Measurements from ENCODE around the gene KAZN. TPM values are rescaled to one million over a fixed set of nuclear protein-coding genes. Genes with fewer than 3 reads are reported as not detected.

The KAZN gene
- polyA plus RNA-seq, 1 of the 3 experiments (the other 2 are of a cell fraction) = 6.8 TPM

DNA sequence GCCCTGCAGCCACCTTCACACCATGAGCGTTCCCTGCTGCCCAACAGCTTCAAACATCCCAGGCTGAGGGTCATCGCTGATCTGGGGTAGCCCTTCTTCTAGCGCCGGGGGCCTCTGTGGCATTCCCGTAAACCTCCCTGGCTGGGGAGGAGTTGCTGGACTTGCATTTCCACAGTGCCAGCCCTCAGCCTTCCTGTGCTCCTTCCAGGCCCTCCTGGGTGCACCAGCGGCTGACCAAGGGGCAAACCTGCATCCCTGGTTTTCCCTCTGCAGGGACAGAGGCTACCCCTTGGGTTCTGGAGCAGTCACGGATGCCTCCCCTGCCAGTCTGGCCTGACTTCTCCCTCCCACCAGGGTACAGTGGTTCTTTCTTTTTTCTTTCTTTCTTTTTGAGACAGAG lies 336.4 kb downstream of the KAZN start:
- H3F3A ChIP-seq (replicated peaks; ENCODE audit: insufficient read depth) = no peaks in the 10 kb centered on the region
- H3K9me2 ChIP-seq = no peaks in the 10 kb centered on the region
- ChIA-PET CTCF (no interaction called here), POLR2A (no interaction called here)
- peaks cover 0 to 21% of the 10 kb centered on the region in 2 experiments; a peak in 1 of 4 replicates for H3K4me1 ChIP-seq (ENCODE audit: control insufficient read depth in 1 of 2, insufficient read depth in 2 of 2, low read depth in 1 of 2, low read length in 1 of 2)
- no peak overlapping the region for H3K4me2 ChIP-seq
- H3K4me3 ChIP-seq (ENCODE audit: low read depth in 2 of 2, low read length in 1 of 2) = no peak overlapping the region
- H3K36me3 ChIP-seq (replicated peaks in 1 of 2; ENCODE audit: control insufficient read depth in 1 of 2, insufficient read depth in 2 of 2, low read length in 1 of 2) = no peaks in the 10 kb centered on the region
- H3K27me3 ChIP-seq (ENCODE audit: insufficient read depth) = no peaks in the 10 kb centered on the region
- no peaks in the 10 kb centered on the region for H3K9me3 ChIP-seq
- no peak overlapping the region for H3K9ac ChIP-seq
- WGBS (ENCODE audit: low lambda C conversion rate) = 100% methylated on average over 5 of the region's 7 CpGs
- H3K79me2 ChIP-seq (ENCODE audit: insufficient read depth) = peaks cover 30% of the 10 kb centered on the region
- H4K20me1 ChIP-seq (ENCODE audit: insufficient read depth) = no peaks in the 10 kb centered on the region
- no peak overlapping the region for H2AFZ ChIP-seq (ENCODE audit: low read depth)
- TF ChIP-seq GATA2 (CRISPR knock-in tag; IDR thresholded peaks at IDR 0.05) (no peak), ELF1 (IDR thresholded peaks at IDR 0.05) (no peak)
- H3K27ac ChIP-seq (ENCODE audit: low read depth in 2 of 2, low read length in 1 of 2) = no peak overlapping the region
- no peak for DNase-seq

DNA sequence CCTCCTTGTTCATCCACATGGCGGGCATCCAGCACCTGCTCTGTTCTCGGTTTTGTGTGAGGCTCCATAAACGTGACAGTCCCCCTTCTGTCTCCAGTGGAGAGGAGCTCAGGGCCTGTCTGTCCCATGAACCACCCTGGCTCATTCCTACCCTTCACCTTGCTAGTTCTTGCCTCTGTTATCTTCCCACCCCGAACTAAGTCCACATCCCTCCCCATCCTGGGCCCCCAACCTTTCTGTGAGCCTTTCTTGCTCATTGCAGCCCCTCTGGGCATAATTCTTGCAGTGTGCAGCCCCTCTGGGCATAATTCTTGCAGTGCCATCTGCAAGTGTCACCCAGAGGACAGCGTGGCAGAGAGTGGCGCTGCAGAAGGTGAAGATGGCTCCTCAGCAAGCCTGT lies 338.3 kb downstream of the KAZN start:
- CTCF ChIA-PET = interaction anchor here (1.4 to 2.0 kb wide), 3 partner anchors 10 to 101 kb away, joined by 3 to 6 read pairs (median 5); no protein-coding TSS in a partner anchor
- H3K36me3 ChIP-seq (replicated peaks in 1 of 2; ENCODE audit: control insufficient read depth in 1 of 2, insufficient read depth in 2 of 2, low read length in 1 of 2) = no peaks in the 10 kb centered on the region
- POLR2A ChIA-PET = no interaction called here
- no peak for DNase-seq
- H3K27ac ChIP-seq (ENCODE audit: low read depth in 2 of 2, low read length in 1 of 2) = no peak overlapping the region
- no peaks in the 10 kb centered on the region for H3K27me3 ChIP-seq (ENCODE audit: insufficient read depth)
- H3K79me2 ChIP-seq (ENCODE audit: insufficient read depth) = peaks cover 31% of the 10 kb centered on the region
- H3K9me3 ChIP-seq = no peaks in the 10 kb centered on the region
- H3F3A ChIP-seq (replicated peaks; ENCODE audit: insufficient read depth) = no peaks in the 10 kb centered on the region
- H3K4me2 ChIP-seq = no peak overlapping the region
- no peak overlapping the region for H3K4me3 ChIP-seq (ENCODE audit: low read depth in 2 of 2, low read length in 1 of 2)
- H2AFZ ChIP-seq (ENCODE audit: low read depth) = no peak overlapping the region
- H3K9me2 ChIP-seq = no peaks in the 10 kb centered on the region
- H4K20me1 ChIP-seq (ENCODE audit: insufficient read depth) = no peaks in the 10 kb centered on the region
- WGBS (ENCODE audit: low lambda C conversion rate) = 75% methylated on average over 6 of the region's 6 CpGs
- peaks cover 0 to 24% of the 10 kb centered on the region in 2 experiments; a peak in 1 of 4 replicates for H3K4me1 ChIP-seq (ENCODE audit: control insufficient read depth in 1 of 2, insufficient read depth in 2 of 2, low read depth in 1 of 2, low read length in 1 of 2)
- H3K9ac ChIP-seq = no peak overlapping the region
- TF ChIP-seq TCF12 (IDR thresholded peaks at IDR 0.05) (no peak), MEF2A (IDR thresholded peaks at IDR 0.05; ENCODE audit: borderline replicate concordance, low read depth) (no peak), RCOR1 (IDR thresholded peaks at IDR 0.05; ENCODE audit: low read length) (no peak), POLR2AphosphoS5 (IDR thresholded peaks at IDR 0.05; ENCODE audit: low read depth, low read length) (no peak), RXRA (IDR thresholded peaks at IDR 0.05; ENCODE audit: borderline replicate concordance, low read depth) (no peak), JUND (IDR thresholded peaks at IDR 0.05) (no peak), GABPA (IDR thresholded peaks at IDR 0.05; ENCODE audit: low read depth) (no peak), SIN3A (IDR thresholded peaks at IDR 0.05; ENCODE audit: borderline replicate concordance, low read depth, low read length) (no peak), TAF1 (IDR thresholded peaks at IDR 0.05; ENCODE audit: borderline replicate concordance, low read depth, low read length) (no peak), YY1 (IDR thresholded peaks at IDR 0.05; ENCODE audit: low read depth) (no peak), FOXJ3 (CRISPR knock-in tag; IDR thresholded peaks at IDR 0.05) (no peak), FOXM1 (IDR thresholded peaks at IDR 0.05; ENCODE audit: low read depth) (no peak), RAD21 (IDR thresholded peaks at IDR 0.05; ENCODE audit: low read length) (no peak)
- TF ChIP-seq, protein P1, sequence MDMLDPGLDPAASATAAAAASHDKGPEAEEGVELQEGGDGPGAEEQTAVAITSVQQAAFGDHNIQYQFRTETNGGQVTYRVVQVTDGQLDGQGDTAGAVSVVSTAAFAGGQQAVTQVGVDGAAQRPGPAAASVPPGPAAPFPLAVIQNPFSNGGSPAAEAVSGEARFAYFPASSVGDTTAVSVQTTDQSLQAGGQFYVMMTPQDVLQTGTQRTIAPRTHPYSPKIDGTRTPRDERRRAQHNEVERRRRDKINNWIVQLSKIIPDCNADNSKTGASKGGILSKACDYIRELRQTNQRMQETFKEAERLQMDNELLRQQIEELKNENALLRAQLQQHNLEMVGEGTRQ (IDR thresholded peaks at IDR 0.05; ENCODE audit: borderline replicate concordance, low read depth, low read length) = no peak
- TF ChIP-seq, protein P2, sequence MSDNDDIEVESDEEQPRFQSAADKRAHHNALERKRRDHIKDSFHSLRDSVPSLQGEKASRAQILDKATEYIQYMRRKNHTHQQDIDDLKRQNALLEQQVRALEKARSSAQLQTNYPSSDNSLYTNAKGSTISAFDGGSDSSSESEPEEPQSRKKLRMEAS (IDR thresholded peaks at IDR 0.05; ENCODE audit: low read depth) = no peak
- TF ChIP-seq, protein P3, sequence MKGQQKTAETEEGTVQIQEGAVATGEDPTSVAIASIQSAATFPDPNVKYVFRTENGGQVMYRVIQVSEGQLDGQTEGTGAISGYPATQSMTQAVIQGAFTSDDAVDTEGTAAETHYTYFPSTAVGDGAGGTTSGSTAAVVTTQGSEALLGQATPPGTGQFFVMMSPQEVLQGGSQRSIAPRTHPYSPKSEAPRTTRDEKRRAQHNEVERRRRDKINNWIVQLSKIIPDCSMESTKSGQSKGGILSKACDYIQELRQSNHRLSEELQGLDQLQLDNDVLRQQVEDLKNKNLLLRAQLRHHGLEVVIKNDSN (IDR thresholded peaks at IDR 0.05; ENCODE audit: borderline replicate concordance, low read depth) = no peak
- TF ChIP-seq, protein P4, sequence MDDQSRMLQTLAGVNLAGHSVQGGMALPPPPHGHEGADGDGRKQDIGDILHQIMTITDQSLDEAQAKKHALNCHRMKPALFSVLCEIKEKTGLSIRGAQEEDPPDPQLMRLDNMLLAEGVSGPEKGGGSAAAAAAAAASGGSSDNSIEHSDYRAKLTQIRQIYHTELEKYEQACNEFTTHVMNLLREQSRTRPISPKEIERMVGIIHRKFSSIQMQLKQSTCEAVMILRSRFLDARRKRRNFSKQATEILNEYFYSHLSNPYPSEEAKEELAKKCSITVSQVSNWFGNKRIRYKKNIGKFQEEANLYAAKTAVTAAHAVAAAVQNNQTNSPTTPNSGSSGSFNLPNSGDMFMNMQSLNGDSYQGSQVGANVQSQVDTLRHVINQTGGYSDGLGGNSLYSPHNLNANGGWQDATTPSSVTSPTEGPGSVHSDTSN (IDR thresholded peaks at IDR 0.05) = no peak
- TF ChIP-seq, protein P5, sequence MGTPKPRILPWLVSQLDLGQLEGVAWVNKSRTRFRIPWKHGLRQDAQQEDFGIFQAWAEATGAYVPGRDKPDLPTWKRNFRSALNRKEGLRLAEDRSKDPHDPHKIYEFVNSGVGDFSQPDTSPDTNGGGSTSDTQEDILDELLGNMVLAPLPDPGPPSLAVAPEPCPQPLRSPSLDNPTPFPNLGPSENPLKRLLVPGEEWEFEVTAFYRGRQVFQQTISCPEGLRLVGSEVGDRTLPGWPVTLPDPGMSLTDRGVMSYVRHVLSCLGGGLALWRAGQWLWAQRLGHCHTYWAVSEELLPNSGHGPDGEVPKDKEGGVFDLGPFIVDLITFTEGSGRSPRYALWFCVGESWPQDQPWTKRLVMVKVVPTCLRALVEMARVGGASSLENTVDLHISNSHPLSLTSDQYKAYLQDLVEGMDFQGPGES (IDR thresholded peaks at IDR 0.05; ENCODE audit: low read depth, low read length) = no peak
- TF ChIP-seq, protein P6, sequence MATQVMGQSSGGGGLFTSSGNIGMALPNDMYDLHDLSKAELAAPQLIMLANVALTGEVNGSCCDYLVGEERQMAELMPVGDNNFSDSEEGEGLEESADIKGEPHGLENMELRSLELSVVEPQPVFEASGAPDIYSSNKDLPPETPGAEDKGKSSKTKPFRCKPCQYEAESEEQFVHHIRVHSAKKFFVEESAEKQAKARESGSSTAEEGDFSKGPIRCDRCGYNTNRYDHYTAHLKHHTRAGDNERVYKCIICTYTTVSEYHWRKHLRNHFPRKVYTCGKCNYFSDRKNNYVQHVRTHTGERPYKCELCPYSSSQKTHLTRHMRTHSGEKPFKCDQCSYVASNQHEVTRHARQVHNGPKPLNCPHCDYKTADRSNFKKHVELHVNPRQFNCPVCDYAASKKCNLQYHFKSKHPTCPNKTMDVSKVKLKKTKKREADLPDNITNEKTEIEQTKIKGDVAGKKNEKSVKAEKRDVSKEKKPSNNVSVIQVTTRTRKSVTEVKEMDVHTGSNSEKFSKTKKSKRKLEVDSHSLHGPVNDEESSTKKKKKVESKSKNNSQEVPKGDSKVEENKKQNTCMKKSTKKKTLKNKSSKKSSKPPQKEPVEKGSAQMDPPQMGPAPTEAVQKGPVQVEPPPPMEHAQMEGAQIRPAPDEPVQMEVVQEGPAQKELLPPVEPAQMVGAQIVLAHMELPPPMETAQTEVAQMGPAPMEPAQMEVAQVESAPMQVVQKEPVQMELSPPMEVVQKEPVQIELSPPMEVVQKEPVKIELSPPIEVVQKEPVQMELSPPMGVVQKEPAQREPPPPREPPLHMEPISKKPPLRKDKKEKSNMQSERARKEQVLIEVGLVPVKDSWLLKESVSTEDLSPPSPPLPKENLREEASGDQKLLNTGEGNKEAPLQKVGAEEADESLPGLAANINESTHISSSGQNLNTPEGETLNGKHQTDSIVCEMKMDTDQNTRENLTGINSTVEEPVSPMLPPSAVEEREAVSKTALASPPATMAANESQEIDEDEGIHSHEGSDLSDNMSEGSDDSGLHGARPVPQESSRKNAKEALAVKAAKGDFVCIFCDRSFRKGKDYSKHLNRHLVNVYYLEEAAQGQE (IDR thresholded peaks at IDR 0.05; ENCODE audit: low read depth, low read length) = no peak
